Activated CD4-positive, alpha-beta T cell treated with anti-CD3 and anti-CD28 coated beads for 48 hours (primary cell): ENCODE data around the gene CTIF.

Experiments
- DNase-seq: peaks from one replicate; pipeline ENCODE4 v3.0.0-alpha.2; 2020

CTIF gene

DNA sequence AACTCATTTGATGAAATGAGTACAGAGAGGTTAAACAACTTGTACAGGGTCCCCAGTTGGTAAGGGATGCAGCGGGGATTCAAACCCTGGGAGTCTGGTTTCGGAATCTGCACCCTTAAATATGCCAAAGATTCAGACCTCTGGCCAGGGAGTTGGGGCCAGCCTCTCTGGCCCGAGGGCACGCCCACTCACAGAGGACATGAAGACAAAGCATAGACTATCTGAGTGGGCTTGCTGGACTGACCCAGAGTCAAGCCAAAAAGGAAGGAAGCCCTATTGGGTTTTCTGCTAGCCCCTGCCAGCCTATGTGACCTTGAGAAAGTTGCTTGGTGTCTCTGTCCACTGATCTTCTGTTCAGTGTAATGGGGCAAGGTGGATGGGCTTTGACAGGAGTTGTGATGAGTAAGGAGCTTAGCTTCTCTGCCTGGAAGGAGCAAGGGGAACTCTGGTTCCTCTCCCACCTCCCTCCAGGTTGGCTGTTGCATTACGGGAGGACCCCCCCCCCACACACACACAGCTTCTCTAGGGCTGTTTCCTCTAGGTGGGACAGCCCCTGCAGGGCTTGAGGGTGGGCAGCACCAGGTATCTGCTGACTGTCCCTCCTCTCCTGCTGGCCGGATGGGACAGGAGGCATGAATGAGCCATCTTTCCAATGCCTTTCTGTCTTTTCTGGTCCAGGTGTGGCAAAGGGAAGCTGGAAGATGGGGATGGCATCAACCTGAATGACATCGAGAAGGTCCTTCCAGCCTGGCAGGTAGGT is 131.3 kb downstream of the CTIF start:
- no peak for DNase-seq

DNA sequence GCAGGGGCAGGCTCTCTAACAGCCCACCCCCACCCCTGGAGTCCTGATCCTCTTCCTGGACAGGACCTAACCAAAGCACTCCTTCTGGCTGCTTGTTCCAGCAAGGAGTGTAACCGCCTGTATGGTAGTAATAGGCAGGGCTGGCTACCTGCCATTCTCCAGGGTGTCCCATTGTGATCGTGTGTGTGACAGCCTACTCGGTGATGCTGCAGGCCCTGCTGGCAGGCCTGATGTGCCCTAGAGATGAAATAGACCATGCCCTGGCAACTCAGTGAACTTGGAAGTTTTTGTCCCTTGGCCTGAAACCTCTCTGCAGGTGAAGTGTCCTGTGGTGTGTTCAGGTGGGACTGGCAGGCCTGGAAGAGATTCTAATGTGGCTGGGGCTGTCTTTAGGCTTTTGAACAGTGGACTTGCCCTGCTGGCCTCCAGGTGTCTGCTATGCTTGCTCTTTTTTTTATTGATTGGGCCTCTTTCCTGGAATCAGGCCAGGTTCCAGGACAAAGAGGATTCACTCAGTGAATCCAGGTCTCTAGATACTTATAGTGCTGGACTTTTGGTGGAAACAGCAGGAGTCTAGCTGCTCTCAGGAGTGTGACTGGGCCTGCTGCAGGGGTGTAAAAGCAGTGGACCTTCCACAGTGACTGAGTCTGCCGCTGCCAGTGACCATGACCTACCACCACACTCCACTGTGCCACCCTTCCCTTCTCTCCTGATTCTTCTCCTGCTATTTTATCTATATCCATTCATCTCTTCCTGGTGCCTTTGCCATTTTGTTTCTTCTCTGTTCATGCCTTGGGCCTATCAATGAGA is 132.1 kb downstream of the CTIF start:
- DNase-seq, result no peak

- DNase-seq, result no peak
These were observed 132.7 kb downstream of the CTIF start for GRCh38 chr18:48671561-48671945.

GRCh38 chr18:48672671-48673340 is 134.0 kb downstream of the CTIF start:
- DNase-seq, result no peak

DNA sequence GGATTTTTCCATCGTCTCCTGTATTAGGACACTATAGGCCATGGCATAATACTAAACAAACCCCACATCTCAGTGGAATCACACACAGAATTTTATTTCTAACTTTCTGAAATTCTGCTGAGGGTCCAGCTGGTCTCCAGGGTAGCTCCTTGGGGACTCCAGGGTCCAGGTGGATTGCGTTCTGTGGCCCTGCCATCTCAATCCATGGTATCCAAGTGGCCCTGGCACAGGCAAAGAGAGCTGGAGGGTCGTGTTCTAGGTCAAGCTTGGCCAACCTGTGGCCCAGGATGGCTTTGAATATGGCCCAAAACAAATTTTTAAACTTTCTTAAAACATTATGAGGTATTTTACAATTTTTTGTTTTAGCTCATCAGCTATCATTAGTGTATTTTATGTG is 134.6 kb downstream of the CTIF start:
- no peak for DNase-seq

- DNase-seq, result no peak
These were observed 135.3 kb downstream of the CTIF start for GRCh38 chr18:48673853-48674721.

DNA sequence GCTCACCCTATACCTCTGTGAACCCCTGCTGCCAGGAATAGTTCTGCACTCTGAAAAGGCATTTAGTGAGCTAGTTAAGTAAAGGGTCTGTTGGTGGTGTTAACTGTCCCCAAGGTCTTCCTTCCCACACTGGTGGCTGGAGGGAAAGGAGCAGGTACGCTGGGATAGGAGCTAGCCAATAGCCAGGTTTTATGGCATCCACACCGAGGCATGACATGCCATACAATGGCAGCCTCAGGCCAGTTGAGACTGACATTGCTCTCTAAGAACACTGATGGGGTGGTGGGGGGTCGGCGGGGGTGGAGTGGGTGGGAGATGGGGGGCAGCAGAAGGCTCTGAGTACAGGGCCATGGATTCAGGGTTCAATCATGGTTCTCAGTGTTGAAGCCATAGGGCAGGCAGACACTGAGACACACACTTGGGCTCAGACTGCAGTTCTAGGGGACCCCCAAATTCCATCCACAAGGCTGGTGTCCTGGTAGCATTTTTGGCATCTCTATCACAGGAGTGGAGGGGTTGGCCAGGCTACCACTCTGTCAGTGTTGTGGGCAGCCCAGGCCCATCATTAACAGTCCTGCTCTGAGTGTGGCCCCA is 136.0 kb downstream of the CTIF start:
- no peak for DNase-seq

DNA sequence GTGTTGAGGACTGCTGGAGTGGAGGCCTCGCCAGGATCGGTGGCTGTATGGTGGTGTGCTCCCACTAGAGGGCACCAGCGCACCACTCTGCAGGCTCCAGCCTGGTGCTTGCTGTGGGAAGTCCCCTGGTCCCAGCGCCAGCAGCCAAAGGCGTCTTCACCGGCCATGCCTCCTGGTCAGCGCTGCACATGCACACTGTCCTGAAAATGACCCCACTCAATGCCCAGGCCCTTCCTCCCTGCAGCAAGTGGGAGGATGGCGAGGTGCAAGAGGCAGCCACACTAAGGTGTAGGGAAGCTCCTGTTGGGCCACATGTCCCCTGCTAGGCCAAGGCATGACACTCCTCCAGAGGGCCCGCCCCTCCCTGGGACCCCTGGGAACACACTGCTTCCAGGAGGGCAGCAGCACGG is 136.5 kb downstream of the CTIF start:
- DNase-seq, result peak; percentile 89

GRCh38 chr18:48675912-48676311 is 137.1 kb downstream of the CTIF start:
- DNase-seq, result no peak

DNA sequence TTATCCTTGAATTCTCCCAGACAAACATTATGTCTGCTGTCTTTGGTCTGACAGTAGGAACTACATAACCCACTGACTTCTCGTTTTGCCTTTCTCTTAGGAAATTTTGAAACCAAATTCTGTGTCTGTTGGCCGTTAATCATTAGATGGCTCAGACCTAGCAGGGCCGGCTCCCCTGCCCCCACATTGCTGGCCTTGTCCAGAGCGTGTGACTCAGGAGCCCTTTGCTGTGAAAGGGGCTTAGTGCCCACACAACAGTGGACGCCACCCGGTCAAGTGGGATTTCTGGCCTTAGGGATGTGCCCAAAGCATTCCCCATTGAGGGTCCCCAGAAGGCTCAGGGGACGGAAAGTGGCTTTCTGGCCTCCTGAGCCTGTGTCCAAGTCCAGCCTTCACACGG is 137.5 kb downstream of the CTIF start:
- no peak for DNase-seq

DNA sequence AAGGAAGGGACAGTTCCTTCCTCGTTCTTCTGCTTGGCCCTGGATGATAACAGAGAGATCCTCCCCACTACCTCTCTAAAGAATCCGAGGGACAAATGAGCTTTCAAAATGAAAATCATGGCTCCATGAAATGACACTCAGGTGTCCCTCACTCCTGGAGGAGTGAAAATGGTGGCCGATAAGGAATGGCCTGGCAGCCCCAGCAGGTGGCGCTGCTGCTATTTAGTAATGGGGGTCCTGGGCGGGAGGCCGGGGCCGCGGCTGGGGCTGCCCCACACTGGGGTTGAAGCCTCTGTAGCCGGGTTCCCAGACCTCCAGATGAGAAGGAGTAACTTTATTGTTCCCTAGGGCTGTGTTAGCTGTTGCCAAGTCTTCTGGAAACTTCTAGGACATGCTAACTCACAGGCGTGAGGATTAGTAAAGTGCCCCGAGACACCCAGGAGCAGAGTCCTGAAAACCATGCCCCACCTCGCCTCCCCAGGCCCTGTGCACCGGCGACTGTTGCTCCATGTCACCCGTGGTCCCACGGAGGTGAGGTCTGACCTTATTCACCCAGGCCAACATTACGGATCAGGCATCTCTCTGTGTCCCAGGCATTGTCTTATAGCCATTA is 138.0 kb downstream of the CTIF start:
- DNase-seq, result peak; percentile 82

DNA sequence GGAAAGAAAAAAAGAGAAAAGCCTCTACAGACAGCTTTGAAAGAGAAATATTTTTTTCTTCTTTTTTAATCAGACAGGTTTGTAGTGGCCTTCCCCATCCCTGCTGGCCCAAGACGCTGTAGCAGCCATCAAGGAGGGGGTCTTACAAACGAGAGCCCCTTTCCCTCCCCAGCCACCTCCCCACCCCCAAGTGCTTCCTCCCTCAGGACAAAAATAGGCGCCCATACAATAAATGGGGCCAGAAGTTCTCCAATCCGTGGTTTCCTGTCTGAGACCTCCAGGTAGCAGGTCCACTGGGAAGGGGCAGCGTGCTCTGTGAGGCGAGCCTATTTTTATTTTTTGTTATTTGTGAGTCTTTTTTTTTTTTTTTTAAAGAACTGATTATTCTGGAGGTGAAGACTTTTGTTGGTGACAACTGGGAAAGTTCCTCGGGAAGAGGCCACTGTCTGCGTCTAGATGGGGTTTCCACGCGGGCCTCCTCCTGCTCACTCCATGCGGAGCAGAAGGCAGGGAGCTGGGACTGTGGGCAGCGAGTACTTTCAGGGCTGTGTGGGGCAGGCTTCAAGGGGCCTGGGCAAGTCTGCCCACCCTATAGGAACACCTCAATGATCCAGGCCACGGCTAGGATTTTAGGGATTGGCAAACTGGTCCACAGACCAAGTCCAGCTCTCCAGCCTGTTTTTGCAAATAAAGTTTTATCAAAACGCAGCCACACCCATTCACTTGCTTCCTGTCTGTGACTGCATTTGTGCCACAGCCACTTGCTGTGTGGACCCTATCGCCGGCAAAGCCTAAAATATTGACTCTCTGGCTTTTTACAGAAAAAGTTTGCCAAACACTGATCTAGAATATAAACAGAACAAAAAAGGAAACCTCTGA is 139.6 kb downstream of the CTIF start:
- DNase-seq, result no peak

GRCh38 chr18:48679236-48679635 is 140.4 kb downstream of the CTIF start:
- DNase-seq, result no peak

- DNase-seq, result no peak
These were observed 141.8 kb downstream of the CTIF start for GRCh38 chr18:48680339-48681250.

DNA sequence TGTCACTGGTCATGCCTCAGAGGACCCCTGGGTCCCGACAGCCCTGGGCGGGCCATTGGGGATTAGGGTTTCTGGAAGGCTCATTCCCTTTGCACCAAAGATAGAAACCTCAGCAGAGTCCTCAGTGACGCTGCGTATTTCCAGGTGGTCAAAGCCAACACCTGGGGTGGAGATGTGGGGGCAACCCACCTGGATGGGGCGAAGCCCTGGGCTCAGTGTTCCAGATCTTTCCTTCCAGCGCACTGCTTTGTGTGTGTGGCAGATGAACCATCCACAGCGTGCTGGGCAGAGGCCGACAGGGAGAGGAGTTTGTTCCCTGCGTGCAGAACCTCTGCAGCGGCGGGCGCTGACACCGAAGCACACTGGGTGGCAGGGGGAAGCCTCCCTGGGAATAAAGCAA is 143.9 kb downstream of the CTIF start:
- no peak for DNase-seq

DNA sequence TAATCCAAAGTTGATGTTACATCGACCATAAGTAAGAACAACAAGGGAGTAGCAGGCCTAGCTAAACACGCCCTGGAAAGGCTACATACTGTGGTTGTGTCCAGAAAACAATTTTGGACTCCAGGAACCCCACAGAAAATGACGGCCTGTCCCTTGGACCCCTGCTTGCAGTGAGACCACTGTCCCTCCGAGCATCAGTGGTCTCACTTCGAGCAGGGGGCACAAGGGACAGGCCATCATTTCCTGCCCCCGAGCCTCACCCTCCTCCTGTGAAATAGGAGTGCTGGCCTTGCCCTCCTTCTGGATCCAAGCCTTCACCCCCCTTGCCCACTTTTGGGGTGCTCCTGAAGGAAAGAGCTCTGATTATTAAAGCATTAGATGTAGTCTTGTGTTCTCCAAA is 144.4 kb downstream of the CTIF start:
- no peak for DNase-seq

DNA sequence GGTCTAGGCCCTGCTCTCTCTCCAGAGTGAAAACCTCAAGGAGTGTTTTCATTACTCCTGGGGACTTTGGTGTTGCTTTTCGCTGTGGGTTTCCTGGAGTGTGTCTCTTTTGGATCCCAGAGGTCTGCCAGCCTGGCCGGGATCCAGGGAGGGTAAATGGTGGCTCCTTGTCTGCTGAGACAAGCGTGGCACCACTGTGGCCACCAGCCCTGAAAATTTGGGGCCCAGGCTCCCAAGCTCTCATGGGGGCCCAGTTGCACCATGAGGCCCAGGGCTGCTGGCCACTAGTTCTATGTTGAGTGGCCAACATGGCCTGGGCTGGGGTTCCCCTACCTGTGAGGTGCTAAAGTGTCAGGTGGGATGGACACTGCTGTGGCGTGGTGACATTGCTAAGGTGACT is 144.8 kb downstream of the CTIF start:
- no peak for DNase-seq

DNA sequence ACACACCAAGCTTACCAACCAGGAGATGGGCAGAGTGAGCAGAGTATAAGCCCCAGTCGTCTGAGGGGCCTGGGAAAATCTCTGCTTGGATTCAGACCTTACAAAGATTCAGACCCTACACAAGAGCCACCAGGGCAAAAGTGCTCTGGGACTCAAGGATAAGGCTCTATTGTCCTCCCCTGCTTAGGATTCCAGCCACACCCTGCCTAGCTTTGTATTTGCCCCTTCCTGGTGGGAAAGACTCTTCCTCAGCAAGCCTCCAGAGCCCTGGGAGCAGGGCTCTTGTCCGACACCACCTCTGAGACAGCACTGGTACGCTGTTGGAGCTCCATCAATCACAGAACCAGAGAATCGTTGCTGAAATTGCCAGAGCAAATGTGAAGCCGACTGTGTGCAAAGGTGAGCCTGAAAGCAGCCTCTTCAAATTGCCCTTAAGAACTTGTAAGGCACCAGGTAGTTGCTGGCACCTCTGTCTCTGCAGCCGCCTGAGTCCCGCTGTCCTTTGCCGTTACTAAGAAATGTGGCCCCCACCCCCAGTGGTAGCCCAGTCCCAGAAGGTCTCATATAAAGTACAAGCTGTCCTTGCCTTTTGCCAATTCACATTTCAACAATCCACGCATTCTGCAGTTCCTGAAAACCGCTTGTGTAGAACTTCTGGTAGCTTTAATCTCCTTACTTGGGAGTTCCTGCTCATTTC is 148.7 kb downstream of the CTIF start:
- no peak for DNase-seq

DNA sequence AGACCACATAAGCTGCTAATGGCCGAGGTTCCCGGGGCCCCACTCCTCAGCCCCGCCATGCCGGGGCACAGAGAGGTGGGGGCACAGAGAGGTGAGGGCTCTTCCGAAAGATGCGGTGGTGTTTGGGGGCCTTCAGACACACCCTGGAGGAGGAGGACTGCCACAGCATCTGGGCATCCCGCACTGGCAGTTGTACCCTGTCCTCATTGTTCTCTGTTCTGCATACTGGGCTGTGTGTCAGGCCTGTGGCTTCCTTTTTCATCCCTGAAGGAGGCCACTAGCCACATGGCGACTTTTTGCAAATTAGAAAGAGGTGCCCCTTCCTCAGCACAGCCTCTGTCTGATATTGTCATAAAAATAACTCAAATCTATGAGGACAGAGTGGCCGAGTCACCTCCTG is 150.1 kb downstream of the CTIF start:
- no peak for DNase-seq
